ENCODE results near the gene XCR1.

XCR1 gene

GRCh38 chr3:45995236-45996192 lies 31.8 kb downstream of the XCR1 start, which contains the start of gene FYCO1:
Gene FYCO1, minus strand, starts transcription at chr3:45995824. Its CDS starts 10,914 bp downstream, at chr3:45984910.
- TF ChIP-seq EGR1 (IDR thresholded peaks at IDR 0.05) (peak; percentile 67), FOXM1 (IDR thresholded peaks at IDR 0.05; ENCODE audit: borderline replicate concordance, low read depth) (no peak), EP300 (IDR thresholded peaks at IDR 0.05; ENCODE audit: borderline replicate concordance) (no peak), ZBTB7A (IDR thresholded peaks at IDR 0.05; ENCODE audit: low read depth) (peak; percentile 85), TEAD4 (IDR thresholded peaks at IDR 0.05) (no peak), YY1 (IDR thresholded peaks at IDR 0.05; ENCODE audit: low read depth) (peak; percentile 94), TAF1 (IDR thresholded peaks at IDR 0.05; ENCODE audit: low read depth) (peak; percentile 76), TCF12 (IDR thresholded peaks at IDR 0.05; ENCODE audit: low read depth) (0 out of 2 replicates have a peak, but pooled peaks have one; percentile 39), CREB1 (IDR thresholded peaks at IDR 0.05; ENCODE audit: low read depth) (peak; percentile 35; the same call in 1 of the 2 replicates)
- TF ChIP-seq, protein P1, sequence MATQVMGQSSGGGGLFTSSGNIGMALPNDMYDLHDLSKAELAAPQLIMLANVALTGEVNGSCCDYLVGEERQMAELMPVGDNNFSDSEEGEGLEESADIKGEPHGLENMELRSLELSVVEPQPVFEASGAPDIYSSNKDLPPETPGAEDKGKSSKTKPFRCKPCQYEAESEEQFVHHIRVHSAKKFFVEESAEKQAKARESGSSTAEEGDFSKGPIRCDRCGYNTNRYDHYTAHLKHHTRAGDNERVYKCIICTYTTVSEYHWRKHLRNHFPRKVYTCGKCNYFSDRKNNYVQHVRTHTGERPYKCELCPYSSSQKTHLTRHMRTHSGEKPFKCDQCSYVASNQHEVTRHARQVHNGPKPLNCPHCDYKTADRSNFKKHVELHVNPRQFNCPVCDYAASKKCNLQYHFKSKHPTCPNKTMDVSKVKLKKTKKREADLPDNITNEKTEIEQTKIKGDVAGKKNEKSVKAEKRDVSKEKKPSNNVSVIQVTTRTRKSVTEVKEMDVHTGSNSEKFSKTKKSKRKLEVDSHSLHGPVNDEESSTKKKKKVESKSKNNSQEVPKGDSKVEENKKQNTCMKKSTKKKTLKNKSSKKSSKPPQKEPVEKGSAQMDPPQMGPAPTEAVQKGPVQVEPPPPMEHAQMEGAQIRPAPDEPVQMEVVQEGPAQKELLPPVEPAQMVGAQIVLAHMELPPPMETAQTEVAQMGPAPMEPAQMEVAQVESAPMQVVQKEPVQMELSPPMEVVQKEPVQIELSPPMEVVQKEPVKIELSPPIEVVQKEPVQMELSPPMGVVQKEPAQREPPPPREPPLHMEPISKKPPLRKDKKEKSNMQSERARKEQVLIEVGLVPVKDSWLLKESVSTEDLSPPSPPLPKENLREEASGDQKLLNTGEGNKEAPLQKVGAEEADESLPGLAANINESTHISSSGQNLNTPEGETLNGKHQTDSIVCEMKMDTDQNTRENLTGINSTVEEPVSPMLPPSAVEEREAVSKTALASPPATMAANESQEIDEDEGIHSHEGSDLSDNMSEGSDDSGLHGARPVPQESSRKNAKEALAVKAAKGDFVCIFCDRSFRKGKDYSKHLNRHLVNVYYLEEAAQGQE (IDR thresholded peaks at IDR 0.05; ENCODE audit: low read depth) = no peak
- TF ChIP-seq, protein P2, sequence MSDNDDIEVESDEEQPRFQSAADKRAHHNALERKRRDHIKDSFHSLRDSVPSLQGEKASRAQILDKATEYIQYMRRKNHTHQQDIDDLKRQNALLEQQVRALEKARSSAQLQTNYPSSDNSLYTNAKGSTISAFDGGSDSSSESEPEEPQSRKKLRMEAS (IDR thresholded peaks at IDR 0.05) = peak; percentile 97

- TF ChIP-seq, protein P3, sequence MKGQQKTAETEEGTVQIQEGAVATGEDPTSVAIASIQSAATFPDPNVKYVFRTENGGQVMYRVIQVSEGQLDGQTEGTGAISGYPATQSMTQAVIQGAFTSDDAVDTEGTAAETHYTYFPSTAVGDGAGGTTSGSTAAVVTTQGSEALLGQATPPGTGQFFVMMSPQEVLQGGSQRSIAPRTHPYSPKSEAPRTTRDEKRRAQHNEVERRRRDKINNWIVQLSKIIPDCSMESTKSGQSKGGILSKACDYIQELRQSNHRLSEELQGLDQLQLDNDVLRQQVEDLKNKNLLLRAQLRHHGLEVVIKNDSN (IDR thresholded peaks at IDR 0.05) = no peak
- no peak for TF ChIP-seq TCF12 (IDR thresholded peaks at IDR 0.05; ENCODE audit: low read depth)
- TF ChIP-seq YY1 (IDR thresholded peaks at IDR 0.05; ENCODE audit: low read depth) = no peak
- TF ChIP-seq CEBPB (IDR thresholded peaks at IDR 0.05) = no peak
- no peak for TF ChIP-seq EGR1 (IDR thresholded peaks at IDR 0.05)
- TF ChIP-seq FOXM1 (IDR thresholded peaks at IDR 0.05; ENCODE audit: borderline replicate concordance, low read depth) = no peak
- no peak for TF ChIP-seq TAF1 (IDR thresholded peaks at IDR 0.05; ENCODE audit: low read depth)
- no peak for TF ChIP-seq TEAD4 (IDR thresholded peaks at IDR 0.05)
- no peak for TF ChIP-seq EP300 (IDR thresholded peaks at IDR 0.05; ENCODE audit: borderline replicate concordance)
- TF ChIP-seq, protein P2 (IDR thresholded peaks at IDR 0.05) = no peak
- no peak for TF ChIP-seq CREB1 (IDR thresholded peaks at IDR 0.05; ENCODE audit: low read depth)
- no peak for TF ChIP-seq RAD21 (IDR thresholded peaks at IDR 0.05; ENCODE audit: low read depth)
- no peak for TF ChIP-seq ZBTB7A (IDR thresholded peaks at IDR 0.05; ENCODE audit: low read depth)
- TF ChIP-seq, protein P1 (IDR thresholded peaks at IDR 0.05; ENCODE audit: low read depth) = no peak
- TF ChIP-seq NFIC (IDR thresholded peaks at IDR 0.05) = no peak
Measured at GRCh38 chr3:45994419-45995235, 32.7 kb downstream of the XCR1 start.

DNA sequence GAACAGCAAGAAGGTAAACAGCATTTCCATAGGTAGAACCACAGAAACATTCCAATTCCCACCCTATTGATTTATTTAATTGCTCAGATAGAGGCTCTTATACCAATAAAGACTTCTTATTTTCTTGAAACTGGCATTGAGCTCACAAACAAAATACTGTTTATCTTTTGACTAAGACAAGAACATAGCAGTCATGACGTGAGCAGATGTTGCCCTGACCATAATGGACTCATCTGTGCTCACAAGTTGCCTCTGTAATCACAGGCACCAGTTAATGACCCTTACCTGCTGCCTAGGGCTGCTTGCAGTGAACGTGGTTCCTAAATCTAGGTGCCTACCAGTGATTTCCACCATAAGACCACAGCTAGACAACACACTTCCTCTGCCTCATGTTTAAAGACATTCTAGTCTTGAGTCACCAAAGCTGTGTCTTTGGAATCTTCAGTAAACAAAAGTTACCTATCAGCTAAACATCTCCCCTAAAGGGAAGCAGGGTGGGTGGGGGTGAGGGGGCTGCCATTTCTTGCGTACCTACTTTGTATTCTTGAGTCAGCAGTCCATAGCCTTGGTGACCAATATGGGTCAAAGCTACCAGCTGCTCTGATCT lies 33.8 kb downstream of the XCR1 start:
- TF ChIP-seq, protein P2 (IDR thresholded peaks at IDR 0.05) = no peak
- no peak for TF ChIP-seq CEBPB (IDR thresholded peaks at IDR 0.05)
- TF ChIP-seq YY1 (IDR thresholded peaks at IDR 0.05; ENCODE audit: low read depth) = no peak
- no peak for TF ChIP-seq TCF12 (IDR thresholded peaks at IDR 0.05; ENCODE audit: low read depth)
- TF ChIP-seq FOXM1 (IDR thresholded peaks at IDR 0.05; ENCODE audit: borderline replicate concordance, low read depth) = no peak
- no peak for TF ChIP-seq TEAD4 (IDR thresholded peaks at IDR 0.05)
- TF ChIP-seq, protein P1 (IDR thresholded peaks at IDR 0.05; ENCODE audit: low read depth) = no peak
- no peak for TF ChIP-seq NFIC (IDR thresholded peaks at IDR 0.05)
- TF ChIP-seq ZBTB7A (IDR thresholded peaks at IDR 0.05; ENCODE audit: low read depth) = no peak
- TF ChIP-seq TAF1 (IDR thresholded peaks at IDR 0.05; ENCODE audit: low read depth) = no peak
- no peak for TF ChIP-seq CREB1 (IDR thresholded peaks at IDR 0.05; ENCODE audit: low read depth)
- TF ChIP-seq RAD21 (IDR thresholded peaks at IDR 0.05; ENCODE audit: low read depth) = no peak
